Activated CD8-positive, alpha-beta memory T cell treated with anti-CD3 and anti-CD28 coated beads, Interleukin-2, amount 10 ng/mL, durations not matched to agents 7 days and 5 days (primary cell): ENCODE results near the gene ZNF273. TPM values are rescaled to one million over a fixed set of nuclear protein-coding genes. Genes with fewer than 3 reads are reported as not detected.

Experiments
- ATAC-seq: fragments of 150-1000 bp; cut with Tn5 transposase; one replicate; pipeline ENCODE4 v1.10.0; 2021; ENCODE audit warnings: moderate library complexity
- CTCF ChIA-PET: fragments of 350-600 bp; sonication (Branson Sonifier 250); formaldehyde crosslinking; loops from one replicate; lab custom pipeline; 2021; ENCODE audit warnings: antibody characterized with exemption; lab: Charles Lee
- DNase-seq: peaks from one replicate; pipeline ENCODE4 v3.0.0-alpha.2; 2020
- H3K27ac Mint-ChIP-seq: one replicate; pipeline ENCODE4 v1.8.0; 2021; ENCODE audit warnings: mild to moderate bottlenecking, mixed read lengths
- H3K27me3 Mint-ChIP-seq: one replicate; pipeline ENCODE4 v1.8.0; 2021; ENCODE audit warnings: mixed read lengths
- H3K36me3 Mint-ChIP-seq: one replicate; pipeline ENCODE4 v1.8.0; 2021; ENCODE audit warnings: mild to moderate bottlenecking, mixed read lengths
- H3K4me1 Mint-ChIP-seq: one replicate; pipeline ENCODE4 v1.8.0; 2021; ENCODE audit warnings: mixed read lengths
- H3K4me3 Mint-ChIP-seq: one replicate; pipeline ENCODE4 v1.8.0; 2021; ENCODE audit warnings: mild to moderate bottlenecking, moderate library complexity, mixed read lengths
- H3K9me3 Mint-ChIP-seq: one replicate; pipeline ENCODE4 v1.8.0; 2022; ENCODE audit warnings: low read depth, mixed read lengths
- total RNA-seq, 2 experiments: library from RNA; stranded (reverse); gene quantifications; one replicate each; pipeline ENCODE4 v1.2.3, GENCODE V29; 2021

The ZNF273 gene
- total RNA-seq, 2 experiments from 2014 or later, result 8.4 to 13.6 TPM

DNA sequence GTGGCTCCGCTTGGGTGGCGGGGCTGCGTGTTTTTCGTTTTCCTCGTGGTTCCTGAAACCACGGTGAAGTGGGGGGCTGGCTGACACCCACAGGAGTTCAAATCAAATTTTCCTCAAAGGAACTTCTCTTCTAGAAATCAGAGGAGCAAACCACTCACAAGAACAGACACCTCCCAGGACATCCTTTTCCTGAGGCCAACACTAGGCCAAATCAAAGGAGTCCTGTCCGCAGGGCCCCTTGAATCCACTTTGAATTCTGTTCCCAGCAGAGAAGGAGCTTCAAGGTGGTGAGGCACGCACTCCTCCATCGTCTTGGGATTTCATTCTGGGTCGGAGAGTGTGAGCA lies 29.9 kb upstream of the ZNF273 start:
- ATAC-seq (no peak), DNase-seq (no peak)
- Mint-ChIP-seq H3K4me3 (no peak overlapping the region), H3K4me1 (peaks cover 9% of the 10 kb centered on the region), H3K9me3 (no peaks in the 10 kb centered on the region), H3K27ac (no peak overlapping the region), H3K27me3 (peaks cover 3% of the 10 kb centered on the region), H3K36me3 (no peaks in the 10 kb centered on the region)
- CTCF ChIA-PET, result no interaction called here

DNA sequence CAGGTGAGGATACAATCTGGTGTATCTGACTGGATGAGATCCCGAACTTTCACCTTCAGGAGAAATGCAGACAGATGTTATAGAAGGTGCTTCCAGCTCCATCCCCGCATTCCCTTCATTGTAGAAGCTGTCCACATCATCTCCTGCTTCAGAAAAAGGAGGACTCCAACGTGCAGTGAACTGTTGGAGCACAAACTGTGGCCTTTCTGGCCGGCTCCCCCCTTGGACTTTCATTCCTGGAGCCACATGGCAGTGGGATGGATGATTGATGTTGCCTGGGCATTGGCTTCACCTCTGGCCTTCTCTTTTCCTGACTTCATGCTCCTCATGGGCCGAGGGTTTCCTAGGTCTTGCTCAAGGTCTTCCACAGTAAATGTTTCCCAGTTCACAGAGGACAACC lies 29.6 kb upstream of the ZNF273 start:
- Mint-ChIP-seq H3K36me3 (no peaks in the 10 kb centered on the region), H3K4me1 (peaks cover 9% of the 10 kb centered on the region), H3K27ac (no peak overlapping the region), H3K9me3 (no peaks in the 10 kb centered on the region), H3K4me3 (no peak overlapping the region), H3K27me3 (peaks cover 3% of the 10 kb centered on the region)
- ATAC-seq (no peak), DNase-seq (no peak)
- CTCF ChIA-PET, result no interaction called here

DNA sequence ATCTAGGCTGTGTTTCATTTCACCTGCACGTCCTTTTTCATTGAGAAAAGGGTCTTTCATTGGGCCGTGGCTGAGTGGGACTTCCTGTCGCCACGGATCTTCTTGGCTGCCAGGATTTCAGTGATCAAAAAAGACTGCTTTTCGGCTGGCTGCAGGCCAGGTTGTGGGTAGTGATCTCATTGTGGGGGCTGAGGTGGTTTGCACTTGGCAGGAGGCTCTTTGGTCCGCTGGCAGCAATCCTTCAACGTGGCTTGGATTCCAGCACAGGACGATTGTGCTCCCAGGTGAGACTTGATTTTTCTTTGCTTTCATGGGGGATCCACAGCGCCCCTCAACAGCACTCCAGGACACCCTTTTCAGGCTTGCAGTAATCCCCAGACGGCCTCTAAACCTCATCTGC lies 29.0 kb upstream of the ZNF273 start:
- Mint-ChIP-seq H3K36me3 (no peaks in the 10 kb centered on the region), H3K9me3 (peaks cover 2% of the 10 kb centered on the region), H3K27me3 (peaks cover 3% of the 10 kb centered on the region), H3K4me1 (peaks cover 9% of the 10 kb centered on the region), H3K4me3 (no peak overlapping the region), H3K27ac (no peak overlapping the region)
- DNase-seq (no peak), ATAC-seq (no peak)
- CTCF ChIA-PET, result no interaction called here

DNA sequence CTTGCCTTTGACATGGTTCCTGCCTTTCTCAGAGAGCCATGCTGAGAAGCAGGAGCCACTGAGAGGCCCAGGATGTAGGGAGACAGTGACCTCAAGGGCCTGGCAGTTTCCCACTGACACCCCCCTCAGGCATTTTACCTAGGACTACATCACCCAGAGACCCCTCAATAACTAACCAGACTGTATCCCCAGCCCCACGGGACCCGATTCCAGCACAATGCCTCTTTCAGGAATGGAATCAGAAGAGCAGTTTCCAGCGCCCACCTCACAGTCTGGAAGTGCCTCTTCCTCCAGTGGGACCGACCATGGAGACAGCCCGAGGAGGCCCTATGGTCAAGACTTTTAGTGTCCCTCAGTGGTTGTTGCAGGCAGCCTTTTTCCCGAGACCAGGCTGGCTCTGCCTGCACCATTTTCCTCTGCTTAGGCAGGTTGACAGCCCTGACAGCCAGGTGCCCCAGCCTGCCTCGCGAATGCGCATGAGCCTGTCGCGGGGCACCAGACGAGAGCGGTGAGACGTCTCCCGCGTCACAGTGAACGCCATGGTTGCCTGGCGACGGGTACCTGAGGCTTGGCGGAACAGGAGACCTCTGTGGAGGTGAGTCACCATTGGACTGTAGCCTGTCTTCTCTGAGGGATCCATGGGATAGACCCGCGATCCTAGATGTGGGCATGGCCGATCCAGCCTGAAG lies 28.4 kb upstream of the ZNF273 start:
- Mint-ChIP-seq H3K9me3 (peaks cover 2% of the 10 kb centered on the region), H3K36me3 (no peaks in the 10 kb centered on the region), H3K4me3 (no peak overlapping the region), H3K27me3 (peaks cover 3% of the 10 kb centered on the region), H3K27ac (no peak overlapping the region), H3K4me1 (peaks cover 9% of the 10 kb centered on the region)
- CTCF ChIA-PET, result no interaction called here
- DNase-seq (no peak), ATAC-seq (no peak)

DNA sequence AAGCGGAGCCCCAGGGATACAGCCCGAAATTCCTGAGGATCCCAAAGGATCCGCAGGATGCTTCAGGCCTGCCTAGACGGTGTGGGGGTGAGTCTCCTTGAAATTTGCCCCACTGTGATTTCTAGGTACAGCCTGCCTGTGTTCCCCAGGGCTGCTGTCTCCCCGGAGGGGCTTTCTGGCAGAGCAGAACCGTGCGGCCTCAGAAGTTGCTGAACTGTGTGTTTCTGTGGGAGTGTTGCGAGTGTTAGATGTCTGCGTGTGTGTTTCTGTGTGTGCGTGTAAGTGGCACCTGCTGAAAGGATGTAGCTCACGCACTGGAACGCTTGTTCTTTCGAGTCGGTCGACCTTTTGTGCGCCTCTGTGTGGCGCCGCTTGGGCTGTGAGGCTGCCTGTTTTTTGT lies 27.8 kb upstream of the ZNF273 start:
- Mint-ChIP-seq H3K4me1 (peaks cover 9% of the 10 kb centered on the region), H3K27me3 (peaks cover 3% of the 10 kb centered on the region), H3K27ac (no peak overlapping the region), H3K4me3 (no peak overlapping the region), H3K36me3 (no peaks in the 10 kb centered on the region), H3K9me3 (peaks cover 2% of the 10 kb centered on the region)
- no peak for ATAC-seq
- no peak for DNase-seq
- CTCF ChIA-PET, result no interaction called here

DNA sequence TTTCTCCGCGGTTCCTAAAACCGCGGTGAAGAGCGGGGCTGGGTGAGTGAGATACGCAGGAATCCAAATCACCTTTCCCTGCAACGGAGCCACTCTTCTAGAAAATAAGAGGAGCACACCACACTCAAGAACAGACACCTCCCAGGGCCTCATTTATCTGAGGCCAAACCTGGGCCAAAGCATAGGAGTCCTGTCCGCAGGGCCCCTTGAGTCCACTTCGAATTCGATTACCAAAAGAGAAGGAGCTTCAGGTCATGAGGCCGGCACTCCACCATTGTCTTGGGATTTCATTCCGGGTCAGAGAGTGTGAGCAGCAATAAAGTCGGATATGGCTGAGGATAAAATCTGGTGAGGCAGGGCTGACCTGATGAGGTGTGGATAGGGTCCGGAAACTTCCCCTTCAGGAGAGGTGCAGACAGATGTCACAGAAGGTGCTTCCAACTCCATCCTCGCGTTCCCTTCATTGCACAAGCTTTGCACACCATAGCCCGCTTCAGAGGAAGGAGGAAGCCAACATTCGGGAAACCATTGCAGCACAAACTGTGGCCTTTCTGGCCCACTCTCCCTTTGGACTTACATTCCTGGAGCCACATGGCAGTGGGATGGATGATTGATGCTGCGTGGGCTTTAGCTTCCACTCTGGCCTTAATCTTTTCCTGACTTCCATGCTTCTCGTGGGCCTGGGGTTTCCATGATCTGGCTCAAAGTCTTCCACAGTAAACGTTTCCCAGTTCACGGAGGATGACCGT lies 27.2 kb upstream of the ZNF273 start:
- CTCF ChIA-PET, result no interaction called here
- H3K27ac Mint-ChIP-seq, result no peak overlapping the region
- ATAC-seq (no peak), DNase-seq (no peak)
- H3K36me3 Mint-ChIP-seq, result no peaks in the 10 kb centered on the region
- peaks cover 3% of the 10 kb centered on the region for H3K27me3 Mint-ChIP-seq
- peaks cover 2% of the 10 kb centered on the region for H3K9me3 Mint-ChIP-seq
- no peak overlapping the region for H3K4me3 Mint-ChIP-seq
- H3K4me1 Mint-ChIP-seq, result peaks cover 9% of the 10 kb centered on the region

DNA sequence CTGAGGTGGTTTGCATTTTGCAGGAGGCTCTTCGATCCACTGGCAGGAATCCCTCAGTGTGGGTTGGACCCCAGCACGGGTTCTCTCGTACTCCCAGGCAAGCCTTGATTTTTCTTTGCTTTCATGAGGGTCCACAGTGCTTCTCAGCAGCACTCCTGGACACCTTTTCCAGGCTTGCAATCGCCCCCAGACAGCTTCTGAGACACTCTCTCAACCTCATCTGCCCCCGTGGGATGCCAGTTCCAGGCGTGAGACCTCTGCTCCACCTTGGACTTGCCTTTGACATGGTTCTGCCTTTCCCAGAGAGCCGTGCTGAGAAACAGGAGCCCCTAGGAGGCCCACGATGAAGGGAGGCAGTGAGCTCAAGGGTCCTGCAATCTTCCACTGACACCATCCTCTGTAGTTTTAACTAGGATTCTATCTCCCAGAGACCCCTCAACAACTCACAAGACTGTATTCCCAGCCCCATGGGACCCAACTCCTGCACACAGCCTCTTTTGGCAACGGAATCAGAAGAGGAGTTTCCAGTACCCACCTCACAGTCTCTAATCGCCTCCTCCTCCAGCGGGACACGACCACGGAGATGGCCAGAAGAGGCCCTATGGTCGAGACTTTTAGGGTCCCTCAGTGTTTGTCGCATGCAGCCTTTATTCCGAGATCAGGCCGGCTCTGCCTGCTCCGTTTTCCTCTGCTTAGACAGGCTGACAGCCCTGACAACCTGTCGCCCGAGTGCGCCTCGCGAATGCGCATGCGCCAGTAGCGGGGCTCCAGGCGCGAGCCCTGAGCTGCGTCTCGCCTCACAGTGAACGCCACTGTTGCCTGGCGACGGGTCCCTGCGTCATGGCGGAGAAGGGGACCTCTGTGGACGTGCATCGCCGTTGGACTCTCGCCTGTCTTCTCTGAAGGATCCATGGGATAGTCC lies 26.0 kb upstream of the ZNF273 start:
- Mint-ChIP-seq H3K4me1 (peaks cover 9% of the 10 kb centered on the region), H3K4me3 (peak overlapping the region; percentile 31), H3K27me3 (peaks cover 9% of the 10 kb centered on the region), H3K36me3 (no peaks in the 10 kb centered on the region), H3K9me3 (peaks cover 2% of the 10 kb centered on the region), H3K27ac (no peak overlapping the region)
- CTCF ChIA-PET, result no interaction called here
- peak; percentile 72 for DNase-seq
- ATAC-seq, result peak; percentile 89

DNA sequence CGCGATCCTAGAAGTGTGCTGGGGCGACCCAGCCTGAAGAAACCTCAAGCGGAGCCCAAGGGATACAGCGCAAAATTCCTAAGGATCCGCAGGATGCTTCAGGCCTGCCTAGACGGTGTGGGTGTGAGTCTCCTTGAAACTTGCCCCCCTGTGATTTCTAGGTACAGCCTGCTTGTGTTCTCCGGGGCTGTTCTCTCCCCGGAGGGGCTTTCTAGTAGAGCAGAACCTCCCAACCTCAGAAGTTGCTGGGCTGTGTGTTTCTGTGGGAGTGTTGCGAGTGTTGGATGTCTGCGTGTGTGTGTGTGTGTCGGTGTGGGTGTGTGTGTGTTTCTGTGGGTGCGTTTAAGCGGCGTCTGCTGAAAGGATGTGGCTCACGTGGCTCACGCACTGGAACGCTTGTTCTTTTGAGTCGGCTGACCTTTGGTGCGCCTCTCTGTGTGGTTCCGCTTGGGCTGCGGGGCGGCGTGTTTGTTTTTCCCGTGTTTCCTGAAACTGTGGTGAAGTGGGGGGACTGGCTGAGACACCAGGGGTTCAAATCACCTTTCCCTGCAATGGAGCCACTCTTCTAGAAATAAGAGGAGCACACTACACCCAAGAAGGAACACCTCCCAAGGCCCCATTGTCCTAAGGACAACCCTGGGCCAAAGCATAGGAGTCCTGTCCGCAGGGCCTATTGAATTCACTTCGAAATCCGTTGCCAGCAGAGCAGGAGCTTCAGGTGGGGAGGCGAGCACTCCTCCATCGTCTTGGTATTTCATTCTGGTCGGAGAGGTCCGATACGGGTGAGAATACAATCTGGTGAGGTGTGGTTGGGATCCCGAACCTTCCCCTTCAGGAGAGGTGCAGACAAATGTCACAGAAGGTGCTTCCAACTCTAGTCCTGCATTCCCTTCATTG lies 25.1 kb upstream of the ZNF273 start:
- CTCF ChIA-PET, result no interaction called here

DNA sequence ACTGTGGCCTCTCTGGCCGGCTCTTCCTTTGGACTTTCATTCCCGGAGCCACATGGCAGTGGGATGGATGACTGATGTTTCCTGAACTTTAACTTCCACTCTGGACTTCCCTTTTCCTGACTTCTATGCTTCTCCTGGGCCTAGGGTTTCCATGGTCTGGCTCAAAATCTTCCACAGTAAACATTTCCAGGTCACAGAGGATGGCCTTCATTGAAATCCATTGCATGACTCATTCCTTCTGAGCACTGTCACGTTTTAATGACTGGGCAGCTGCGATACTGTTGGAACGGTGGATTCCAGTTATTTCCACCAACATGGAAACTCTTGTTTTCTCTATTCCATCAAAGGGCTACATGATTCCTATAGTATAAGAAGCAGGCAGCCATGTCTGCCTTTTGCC lies 24.4 kb upstream of the ZNF273 start:
- Mint-ChIP-seq H3K36me3 (peaks cover 1% of the 10 kb centered on the region), H3K27me3 (peaks cover 24% of the 10 kb centered on the region), H3K27ac (no peak overlapping the region), H3K9me3 (peaks cover 2% of the 10 kb centered on the region), H3K4me3 (no peak overlapping the region), H3K4me1 (peaks cover 17% of the 10 kb centered on the region)
- no peak for ATAC-seq
- DNase-seq, result no peak
- CTCF ChIA-PET, result no interaction called here

More for the DNA sequence above, 25.1 kb upstream of the ZNF273 start:
- DNase-seq (no peak), ATAC-seq (peak; percentile 31)
- peaks cover 2% of the 10 kb centered on the region for H3K9me3 Mint-ChIP-seq
- H3K27me3 Mint-ChIP-seq, result peaks cover 18% of the 10 kb centered on the region
- H3K4me1 Mint-ChIP-seq, result peaks cover 14% of the 10 kb centered on the region
- no peak overlapping the region for H3K27ac Mint-ChIP-seq
- no peaks in the 10 kb centered on the region for H3K36me3 Mint-ChIP-seq
- peak overlapping the region; percentile 31 for H3K4me3 Mint-ChIP-seq

DNA sequence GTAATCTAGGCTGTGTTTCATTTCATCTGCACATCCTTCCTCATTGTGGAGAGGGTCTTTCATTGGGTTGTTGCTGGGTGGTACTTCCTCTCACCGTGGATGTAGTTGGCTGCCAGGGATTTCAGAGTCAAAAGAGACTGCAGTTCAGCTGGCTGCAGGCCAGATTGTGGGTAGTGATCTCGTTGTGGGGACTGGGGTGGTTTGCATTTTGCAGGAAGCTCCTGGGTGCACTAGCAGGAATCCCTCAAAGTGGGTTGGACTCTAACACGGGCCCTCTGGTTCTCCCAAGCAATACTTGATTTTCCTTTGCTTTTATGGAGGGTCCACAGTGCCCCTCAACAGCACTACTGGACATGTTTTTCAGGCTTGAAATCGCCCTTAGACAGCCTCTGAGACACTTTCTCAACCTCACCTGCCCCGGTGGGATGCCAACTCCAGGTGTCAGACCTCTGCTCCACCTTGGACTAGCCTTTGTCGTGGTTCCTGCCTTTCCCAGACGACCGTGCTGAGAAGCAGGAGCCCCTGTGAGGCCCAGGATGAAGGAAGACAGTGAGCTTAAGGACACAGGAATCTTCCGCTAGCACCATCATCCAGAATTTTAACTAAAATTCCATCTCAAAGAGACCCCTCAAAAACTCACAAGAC lies 23.9 kb upstream of the ZNF273 start:
- Mint-ChIP-seq H3K4me1 (peaks cover 17% of the 10 kb centered on the region), H3K27ac (no peak overlapping the region), H3K36me3 (peaks cover 1% of the 10 kb centered on the region), H3K9me3 (peaks cover 2% of the 10 kb centered on the region), H3K27me3 (peaks cover 29% of the 10 kb centered on the region), H3K4me3 (no peak overlapping the region)
- CTCF ChIA-PET, result no interaction called here
- DNase-seq (no peak), ATAC-seq (no peak)

DNA sequence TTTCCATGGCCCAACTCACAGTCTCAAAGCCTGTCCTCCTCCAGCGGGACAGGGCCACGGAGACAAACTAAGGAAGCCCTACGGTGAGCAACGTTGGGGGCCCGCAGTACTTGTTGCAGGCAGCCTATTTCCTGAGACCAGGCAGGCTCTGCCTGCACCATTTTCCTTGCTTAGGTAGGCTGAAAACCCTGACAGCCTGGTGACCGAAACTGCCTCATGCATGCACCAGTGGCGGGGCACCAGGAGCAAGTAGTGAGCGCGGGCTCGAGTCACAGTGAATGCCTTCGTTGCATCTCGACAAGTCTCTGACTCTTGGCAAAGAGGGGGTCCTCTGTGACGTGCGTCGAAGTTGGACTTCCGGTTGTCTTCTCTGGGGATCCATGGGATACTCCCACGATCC lies 23.3 kb upstream of the ZNF273 start:
- DNase-seq (no peak), ATAC-seq (no peak)
- Mint-ChIP-seq H3K27me3 (peaks cover 30% of the 10 kb centered on the region), H3K4me1 (peaks cover 17% of the 10 kb centered on the region), H3K27ac (no peak overlapping the region), H3K9me3 (peaks cover 2% of the 10 kb centered on the region), H3K36me3 (peaks cover 1% of the 10 kb centered on the region), H3K4me3 (no peak overlapping the region)
- CTCF ChIA-PET, result no interaction called here
